Skeletal muscle tissue (tissue), 4 donors: ENCODE measurements around the gene KCNAB3. TPM values are rescaled to one million over a fixed set of nuclear protein-coding genes. Genes with fewer than 3 reads are reported as not detected.

Source experiments
- H3K27ac ChIP-seq: one replicate; pipeline ENCODE4 v1.7.0; 2013; ENCODE audit warnings: mild to moderate bottlenecking, low read depth, low read length, inconsistent platforms
- H3K27me3 ChIP-seq, 3 donors: one replicate each; pipeline ENCODE4 v1.7.0; 2013; ENCODE audit warnings: low read length in 3 of 3; ENCODE audit not compliant: control insufficient read depth in 3 of 3, insufficient read depth in 3 of 3
- H3K36me3 ChIP-seq, 3 donors: one replicate each; pipeline ENCODE4 v1.7.0; 2013; ENCODE audit warnings: low read length in 3 of 3; ENCODE audit not compliant: control insufficient read depth in 3 of 3, insufficient read depth in 3 of 3
- H3K4me1 ChIP-seq, 3 donors: one replicate each; pipeline ENCODE4 v1.7.0; 2013; ENCODE audit warnings: low read length in 3 of 3, mild to moderate bottlenecking in 3 of 3; ENCODE audit not compliant: control insufficient read depth in 3 of 3, insufficient read depth in 3 of 3
- H3K4me3 ChIP-seq, 3 donors: one replicate each; pipeline ENCODE4 v1.7.0; 2013; ENCODE audit warnings: low read length in 3 of 3
- H3K9ac ChIP-seq, 3 donors: one replicate each; pipeline ENCODE4 v1.7.0; 2013; ENCODE audit warnings: low read length in 3 of 3, mild to moderate bottlenecking in 3 of 3, moderate library complexity in 2 of 3, low read depth in 1 of 3
- H3K9me3 ChIP-seq, 3 donors: one replicate each; pipeline ENCODE4 v1.7.0; 2013; ENCODE audit warnings: low read length in 3 of 3; ENCODE audit not compliant: control insufficient read depth in 3 of 3
- total RNA-seq: library from RNA; depleted of rRNA; stranded (reverse); fragments of >200 nt; gene quantifications from one replicate; pipeline ENCODE4 v1.2.3, GENCODE V29; 2014
- donor health status: Osteomylitis.

KCNAB3 gene
- total RNA-seq, 1 donor from 2014 or later = 0.52 TPM

DNA sequence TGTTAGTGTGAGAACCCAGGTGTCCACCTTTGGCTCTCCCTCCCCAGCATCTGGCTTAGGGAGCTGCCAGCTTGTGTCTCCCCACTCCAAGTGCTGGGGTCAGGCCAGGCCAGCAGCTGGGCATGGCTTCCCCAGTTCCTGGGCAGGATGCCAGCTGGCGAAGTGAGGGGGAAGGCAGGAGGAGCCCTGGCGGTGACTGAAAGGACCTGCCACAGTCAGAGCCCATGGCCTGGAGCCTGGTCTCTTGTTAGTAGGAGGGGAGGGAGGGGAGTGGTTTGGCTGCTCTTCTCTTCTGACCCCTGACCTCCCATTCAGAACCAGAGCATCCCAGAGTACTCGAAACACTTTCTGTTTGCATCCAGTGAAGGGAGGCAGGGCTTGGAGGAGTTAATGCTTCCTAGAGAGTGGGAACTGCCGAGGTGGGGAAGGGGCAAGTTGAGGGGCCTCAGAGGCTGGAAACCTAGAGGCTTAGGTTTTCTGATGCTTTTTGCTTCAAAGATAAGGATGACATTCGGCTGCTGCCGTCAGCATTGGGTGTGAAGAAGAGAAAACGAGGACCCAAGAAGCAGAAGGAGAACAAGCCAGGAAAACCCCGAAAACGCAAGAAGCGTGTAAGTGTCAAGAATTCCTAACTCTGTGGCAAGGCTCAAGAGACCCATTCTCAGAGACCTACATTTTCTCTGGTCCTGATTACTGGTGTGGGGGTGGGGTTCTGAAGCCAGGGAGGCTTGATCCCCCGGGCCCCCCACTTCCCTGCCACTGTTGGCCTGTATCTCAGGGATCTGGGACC, 40.3 kb downstream of the KCNAB3 start:
- H3K27ac ChIP-seq = peak overlapping the region; percentile 77
- no peaks in the 10 kb centered on the region for H3K9me3 ChIP-seq
- peaks cover 12 to 16% (median 14%) of the 10 kb centered on the region in 3 donors for H3K36me3 ChIP-seq
- H3K9ac ChIP-seq = peak overlapping the region in 2 of 3 donors; percentile 47 to 57
- peaks cover 0 to 29% (median 8%) of the 10 kb centered on the region in 3 donors for H3K27me3 ChIP-seq
- peak overlapping the region in 2 of 3 donors; percentile 55 to 56 for H3K4me3 ChIP-seq
- peaks cover 44 to 47% (median 46%) of the 10 kb centered on the region in 3 donors for H3K4me1 ChIP-seq

DNA sequence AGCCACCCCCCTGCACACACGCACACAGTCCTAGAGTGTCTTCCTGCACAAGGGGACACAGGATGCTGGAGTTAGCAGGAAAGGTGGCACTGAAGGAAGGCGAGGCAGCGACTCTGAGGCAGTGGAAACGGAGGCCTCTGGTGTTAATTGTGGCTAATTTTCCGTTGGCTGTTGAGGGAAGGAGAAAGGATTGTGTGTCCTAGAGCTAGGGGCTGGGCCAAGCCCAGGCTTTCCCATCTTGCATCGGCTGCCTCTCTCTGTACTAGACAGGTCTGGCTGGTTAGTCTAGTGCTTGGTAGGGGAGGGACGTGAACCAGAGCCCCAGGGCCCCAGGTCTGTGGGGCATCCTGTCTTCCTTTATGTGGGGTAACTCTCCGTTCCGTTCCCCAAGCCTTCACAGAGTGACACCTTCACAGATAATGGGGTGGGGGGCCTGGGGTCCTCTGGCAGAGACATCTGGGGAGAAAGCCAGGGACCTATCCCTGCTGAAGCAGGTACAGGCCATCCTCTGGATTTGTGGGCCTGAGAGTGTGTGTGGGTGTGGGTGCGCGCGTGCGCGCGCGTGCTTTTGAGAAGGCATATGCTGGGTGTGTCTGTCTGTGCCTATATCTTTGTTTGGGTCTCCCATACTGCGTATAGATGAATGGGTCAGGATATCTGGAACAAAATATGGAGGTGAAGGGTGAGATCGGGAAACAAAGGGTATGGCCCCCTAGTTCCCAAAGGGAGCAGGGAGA, 41.3 kb downstream of the KCNAB3 start, which contains the start of gene CHD3:
Gene CHD3 (plus strand): TSS at position 606 of the 737 bp plus-strand sequence. CDS start 212 bp downstream, outside the sequence.
- Histone ChIP-seq H3K4me3 (peak within 1 kb of the TSS; percentile 73 to 77 (median 76)), H3K9ac (peak within 1 kb of the TSS; percentile 50 to 75 (median 74)), H3K27ac (peak within 1 kb of the TSS; percentile 77), H3K27me3 (peaks cover 0 to 29% (median 8%) of the 10 kb centered on the region in 3 donors), H3K9me3 (no peaks in the 10 kb centered on the region), H3K4me1 (peaks cover 44 to 47% (median 46%) of the 10 kb centered on the region in 3 donors), H3K36me3 (peaks cover 6 to 11% (median 7%) of the 10 kb centered on the region in 3 donors)

GRCh38 chr17:7887482-7888183, 42.0 kb downstream of the KCNAB3 start:
- Histone ChIP-seq H3K9ac (peak overlapping the region; percentile 50 to 75 (median 74)), H3K9me3 (no peaks in the 10 kb centered on the region), H3K27me3 (peaks cover 0 to 34% (median 12%) of the 10 kb centered on the region in 3 donors), H3K4me3 (peak overlapping the region; percentile 73 to 77 (median 76)), H3K4me1 (peaks cover 44 to 47% (median 46%) of the 10 kb centered on the region in 3 donors), H3K36me3 (peaks cover 6 to 11% (median 7%) of the 10 kb centered on the region in 3 donors), H3K27ac (peak overlapping the region; percentile 77)

- Histone ChIP-seq H3K9me3 (no peaks in the 10 kb centered on the region), H3K9ac (peak overlapping the region in 2 of 3 donors; percentile 50 to 62), H3K27ac (peak overlapping the region; percentile 77), H3K4me3 (peak overlapping the region; percentile 45 to 77 (median 76)), H3K4me1 (peaks cover 44 to 47% (median 46%) of the 10 kb centered on the region in 3 donors), H3K36me3 (peaks cover 6 to 11% (median 7%) of the 10 kb centered on the region in 3 donors), H3K27me3 (peaks cover 0 to 38% (median 14%) of the 10 kb centered on the region in 3 donors)
Observed at GRCh38 chr17:7887038-7887481, 42.6 kb downstream of the KCNAB3 start.

- Histone ChIP-seq H3K27me3 (peaks cover 0 to 41% (median 15%) of the 10 kb centered on the region in 3 donors), H3K9ac (peak overlapping the region; percentile 20 to 62 (median 54)), H3K36me3 (peaks cover 6 to 8% (median 7%) of the 10 kb centered on the region in 3 donors), H3K4me1 (peaks cover 44 to 47% (median 46%) of the 10 kb centered on the region in 3 donors), H3K27ac (peak overlapping the region; percentile 77), H3K4me3 (peak overlapping the region; percentile 72 to 77 (median 76)), H3K9me3 (no peaks in the 10 kb centered on the region)
Observed at GRCh38 chr17:7886227-7887037, 43.2 kb downstream of the KCNAB3 start.

- peaks cover 0 to 2% (median 1%) of the 10 kb centered on the region in 3 donors for H3K36me3 ChIP-seq
- peaks cover 0 to 41% (median 19%) of the 10 kb centered on the region in 3 donors for H3K27me3 ChIP-seq
- no peaks in the 10 kb centered on the region for H3K9me3 ChIP-seq
- H3K27ac ChIP-seq = peak overlapping the region; percentile 77
- peaks cover 44 to 47% (median 46%) of the 10 kb centered on the region in 3 donors for H3K4me1 ChIP-seq
- H3K4me3 ChIP-seq = peak overlapping the region; percentile 69 to 77 (median 72)
- peak overlapping the region; percentile 54 to 65 (median 62) for H3K9ac ChIP-seq
Observed at GRCh38 chr17:7885367-7886226, 44.1 kb downstream of the KCNAB3 start.

GRCh38 chr17:7884581-7885366, 44.9 kb downstream of the KCNAB3 start:
- peaks cover 42 to 44% (median 42%) of the 10 kb centered on the region in 3 donors for H3K4me1 ChIP-seq

More at GRCh38 chr17:7884581-7885366, 44.9 kb downstream of the KCNAB3 start:
- H3K27me3 ChIP-seq = peaks cover 0 to 41% (median 21%) of the 10 kb centered on the region in 3 donors
- H3K27ac ChIP-seq = no peak overlapping the region
- no peaks in the 10 kb centered on the region for H3K9me3 ChIP-seq
- no peak overlapping the region for H3K9ac ChIP-seq
- H3K36me3 ChIP-seq = peaks cover 0 to 3% (median 0%) of the 10 kb centered on the region in 3 donors
- H3K4me3 ChIP-seq = peak overlapping the region; percentile 46 to 72 (median 51)
